GM12891 (cell line): ENCODE results near the gene NOL8.

ENCODE experiments used
- POLR2A ChIP-seq: IDR thresholded peaks from 2 replicates; pipeline ENCODE4 v1.6.1; 2011; ENCODE audit warnings: low read depth, low read length, control low read depth
- POLR2AphosphoS5 ChIP-seq: IDR thresholded peaks from 2 replicates; pipeline ENCODE4 v1.6.1; 2011; ENCODE audit warnings: low read depth, low read length, control low read depth
- TAF1 ChIP-seq: IDR thresholded peaks from 2 replicates; pipeline ENCODE4 v1.6.1; 2011; ENCODE audit warnings: low read depth, low read length, control low read depth

DNA sequence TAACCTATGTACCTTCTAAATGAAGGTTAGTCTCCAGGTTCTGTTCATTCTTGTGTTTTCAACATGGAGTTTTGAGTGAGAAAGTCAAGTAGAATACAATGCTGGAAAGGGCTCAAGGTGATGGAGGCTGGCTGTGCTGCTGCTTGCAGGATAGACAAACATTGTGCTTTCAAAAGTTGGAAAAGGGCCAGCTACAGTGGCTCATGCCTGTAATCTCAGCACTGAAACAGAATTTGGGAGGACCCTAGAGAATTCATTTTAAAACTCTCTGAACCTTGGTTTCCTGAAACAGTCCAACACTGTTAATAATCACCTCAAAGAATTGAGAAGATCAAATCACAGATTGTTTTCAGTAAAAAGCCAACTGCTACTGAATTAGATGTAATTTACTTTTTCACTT, 16.3 kb downstream of the NOL8 start:
- no peak for TF ChIP-seq POLR2A
- TF ChIP-seq POLR2AphosphoS5 = no peak
- no peak for TF ChIP-seq TAF1
